ENCODE measurements around the gene KCNMA1. TPM values are rescaled to one million over a fixed set of nuclear protein-coding genes. Genes with fewer than 3 reads are reported as not detected.

The KCNMA1 gene
- total and polyA plus RNA-seq, 2 donors (not counting 1 experiment from before 2014, with no cell fraction given), result 0.82 to 3.1 TPM

GRCh38 chr10:77584938-77585337 lies 52.7 kb downstream of the KCNMA1 start:
- no peak overlapping the region for H3K27ac ChIP-seq (ENCODE audit: low read length in 2 of 2)
- H4K20me1 ChIP-seq (ENCODE audit: control insufficient read depth, insufficient read depth, low read length, poor library complexity, severe bottlenecking), result no peaks in the 10 kb centered on the region
- no peak for TF ChIP-seq CTCF (IDR thresholded peaks at IDR 0.05)
- POLR2A ChIA-PET, result no interaction called here
- no peaks in the 10 kb centered on the region for H3K4me1 Mint-ChIP-seq
- H3K4me2 ChIP-seq (replicated peaks; ENCODE audit: low read depth, low read length, poor library complexity, severe bottlenecking), result no peak overlapping the region
- CTCF ChIA-PET, result no interaction called here
- H3K4me1 ChIP-seq (ENCODE audit: control insufficient read depth in 2 of 2, insufficient read depth in 2 of 2, low read length in 2 of 2), result peaks cover 0 to 6% of the 10 kb centered on the region in 2 donors
- no peak overlapping the region for H3K4me3 ChIP-seq (ENCODE audit: control extremely low read depth in 1 of 5, extremely low read depth in 1 of 5, insufficient read depth in 1 of 5, low read depth in 2 of 5, low read length in 4 of 5)
- no peak for ATAC-seq (ENCODE audit: low read depth)
- H3K27me3 Mint-ChIP-seq, result no peaks in the 10 kb centered on the region
- H3K36me3 ChIP-seq (replicated peaks in 1 of 2; ENCODE audit: control extremely low read depth in 1 of 2, control insufficient read depth in 1 of 2, extremely low read depth in 1 of 2, insufficient read depth in 2 of 2, low read length in 1 of 2), result no peaks in the 10 kb centered on the region
- no peaks in the 10 kb centered on the region for H3K27me3 ChIP-seq (replicated peaks in 1 of 4; ENCODE audit: control extremely low read depth in 1 of 4, control insufficient read depth in 3 of 4, insufficient read depth in 4 of 4, low read length in 3 of 4)
- H3K79me2 ChIP-seq (ENCODE audit: control insufficient read depth, insufficient read depth, low read length), result no peaks in the 10 kb centered on the region
- no peak overlapping the region for H3K4me3 Mint-ChIP-seq
- no peaks in the 10 kb centered on the region for H3K9me3 Mint-ChIP-seq (ENCODE audit: insufficient read depth)
- no peak overlapping the region for H2AFZ ChIP-seq (ENCODE audit: insufficient read depth, low read depth, low read length, poor library complexity, severe bottlenecking)
- WGBS (ENCODE audit: insufficient coverage), result 93% methylated on average over 6 of the region's 6 CpGs
- H3K27ac Mint-ChIP-seq, result no peak overlapping the region
- no peak for DNase-seq
- intact Hi-C loops (cut with micrococcal nuclease), result no loop called here
- no peaks in the 10 kb centered on the region for H3K9me3 ChIP-seq (ENCODE audit: control extremely low read depth in 1 of 3, control insufficient read depth in 2 of 3, insufficient read depth in 1 of 3, low read length in 2 of 3)
- H3K9ac ChIP-seq (ENCODE audit: low read length), result no peak overlapping the region

GRCh38 chr10:77583527-77583926 lies 54.1 kb downstream of the KCNMA1 start:
- Histone ChIP-seq H3K4me3 (ENCODE audit: control extremely low read depth in 1 of 5, extremely low read depth in 1 of 5, insufficient read depth in 1 of 5, low read depth in 2 of 5, low read length in 4 of 5) (no peak overlapping the region), H3K27me3 (replicated peaks in 1 of 4; ENCODE audit: control extremely low read depth in 1 of 4, control insufficient read depth in 3 of 4, insufficient read depth in 4 of 4, low read length in 3 of 4) (no peaks in the 10 kb centered on the region), H3K9ac (ENCODE audit: low read length) (no peak overlapping the region), H3K36me3 (replicated peaks in 1 of 2; ENCODE audit: control extremely low read depth in 1 of 2, control insufficient read depth in 1 of 2, extremely low read depth in 1 of 2, insufficient read depth in 2 of 2, low read length in 1 of 2) (no peaks in the 10 kb centered on the region), H3K4me1 (ENCODE audit: control insufficient read depth in 2 of 2, insufficient read depth in 2 of 2, low read length in 2 of 2) (peaks cover 0 to 6% of the 10 kb centered on the region in 2 donors), H3K9me3 (ENCODE audit: control extremely low read depth in 1 of 3, control insufficient read depth in 2 of 3, insufficient read depth in 1 of 3, low read length in 2 of 3) (no peaks in the 10 kb centered on the region), H3K79me2 (ENCODE audit: control insufficient read depth, insufficient read depth, low read length) (no peaks in the 10 kb centered on the region), H4K20me1 (ENCODE audit: control insufficient read depth, insufficient read depth, low read length, poor library complexity, severe bottlenecking) (no peaks in the 10 kb centered on the region), H3K27ac (ENCODE audit: low read length in 2 of 2) (no peak overlapping the region), H3K4me2 (replicated peaks; ENCODE audit: low read depth, low read length, poor library complexity, severe bottlenecking) (no peak overlapping the region), H2AFZ (ENCODE audit: insufficient read depth, low read depth, low read length, poor library complexity, severe bottlenecking) (no peak overlapping the region)
- Mint-ChIP-seq H3K9me3 (ENCODE audit: insufficient read depth) (no peaks in the 10 kb centered on the region), H3K27me3 (no peaks in the 10 kb centered on the region), H3K4me3 (no peak overlapping the region), H3K4me1 (no peaks in the 10 kb centered on the region), H3K27ac (no peak overlapping the region)
- intact Hi-C loops (cut with micrococcal nuclease), result no loop called here
- POLR2A ChIA-PET, result no interaction called here
- ATAC-seq (ENCODE audit: low read depth), result no peak
- DNase-seq, result no peak
- CTCF ChIA-PET, result no interaction called here
- TF ChIP-seq CTCF (IDR thresholded peaks at IDR 0.05), result no peak
- no peak for TF ChIP-seq EZH2 (IDR thresholded peaks at IDR 0.05; ENCODE audit: borderline replicate concordance, insufficient read depth, low read depth, low read length, poor library complexity, severe bottlenecking)

All from B cell (primary cell).